Mesenchymal stem cell (in vitro differentiated cells and primary cell): ENCODE measurements around the gene NPS.

Experiments
- DNase-seq: peaks from one replicate; pipeline ENCODE4 v3.0.0-alpha.2; 2013
- H2AFZ ChIP-seq: one replicate; pipeline ENCODE4 v1.6.1; 2013; ENCODE audit warnings: low read depth, mild to moderate bottlenecking, control low read depth, inconsistent platforms, low read length, moderate library complexity
- H2AK5ac ChIP-seq: 2 replicates; pipeline ENCODE4 v1.6.1; 2013; ENCODE audit warnings: low read length, moderate library complexity, mild to moderate bottlenecking, inconsistent platforms; ENCODE audit not compliant: severe bottlenecking
- H2BK120ac ChIP-seq: one replicate; pipeline ENCODE4 v1.6.1; 2013; ENCODE audit warnings: low read depth, mild to moderate bottlenecking, inconsistent platforms, low read length, moderate library complexity
- H2BK12ac ChIP-seq, 2 experiments: one replicate each; pipeline ENCODE4 v1.6.1; 2013; ENCODE audit warnings: inconsistent platforms in 2 of 2, low read length in 2 of 2, mild to moderate bottlenecking in 2 of 2, moderate library complexity in 2 of 2, control low read depth in 1 of 2
- H2BK15ac ChIP-seq: one replicate; pipeline ENCODE4 v1.6.1; 2013; ENCODE audit warnings: mild to moderate bottlenecking, low read depth, inconsistent platforms; ENCODE audit not compliant: poor library complexity, severe bottlenecking
- H2BK5ac ChIP-seq: 2 replicates; pipeline ENCODE4 v1.6.1; 2013; ENCODE audit warnings: low read depth, mild to moderate bottlenecking, low read length, control low read depth, inconsistent platforms; ENCODE audit not compliant: poor library complexity, severe bottlenecking
- H3K14ac ChIP-seq, 2 experiments: one replicate each; pipeline ENCODE4 v1.6.1; 2013; ENCODE audit warnings: inconsistent platforms in 2 of 2, low read length in 2 of 2, control low read depth in 1 of 2, mild to moderate bottlenecking in 1 of 2, moderate library complexity in 1 of 2
- H3K18ac ChIP-seq, 2 experiments: one replicate each; pipeline ENCODE4 v1.6.1; 2013; ENCODE audit warnings: inconsistent platforms in 2 of 2, low read length in 2 of 2, control low read depth in 1 of 2, low read depth in 1 of 2, mild to moderate bottlenecking in 1 of 2
- H3K23ac ChIP-seq, 2 experiments: one replicate each; pipeline ENCODE4 v1.6.1; 2013; ENCODE audit warnings: inconsistent platforms in 2 of 2, low read length in 2 of 2, mild to moderate bottlenecking in 2 of 2, moderate library complexity in 2 of 2, control low read depth in 1 of 2
- H3K27ac ChIP-seq: 2 replicates; pipeline ENCODE4 v1.5.1; 2013; ENCODE audit warnings: mild to moderate bottlenecking, moderate library complexity, low read length, control low read depth, inconsistent platforms; ENCODE audit not compliant: poor library complexity, severe bottlenecking
- H3K27me3 ChIP-seq, 2 experiments: 2 replicates each; pipeline versions ENCODE4 v1.6.1 to v1.7.0; 2013; ENCODE audit warnings: low read length in 2 of 2, mild to moderate bottlenecking in 2 of 2, moderate library complexity in 2 of 2, control low read depth in 1 of 2, inconsistent platforms in 1 of 2; ENCODE audit not compliant: control insufficient read depth in 1 of 2, insufficient read depth in 1 of 2
- H3K36me3 ChIP-seq, 2 experiments: 2 replicates each; pipeline versions ENCODE4 v1.6.1 to v1.7.0; 2013; ENCODE audit warnings: low read length in 2 of 2, control low read depth in 1 of 2, inconsistent platforms in 1 of 2, low read depth in 1 of 2, mild to moderate bottlenecking in 1 of 2; ENCODE audit not compliant: insufficient read depth in 2 of 2, control insufficient read depth in 1 of 2
- H3K4ac ChIP-seq, 2 experiments: one replicate each; pipeline ENCODE4 v1.6.1; 2013; ENCODE audit warnings: inconsistent platforms in 2 of 2, low read length in 2 of 2, mild to moderate bottlenecking in 2 of 2, moderate library complexity in 2 of 2, control low read depth in 1 of 2, low read depth in 1 of 2
- H3K4me1 ChIP-seq: 2 replicates; pipeline ENCODE4 v1.6.1; 2013; ENCODE audit warnings: low read depth, low read length, control low read depth; ENCODE audit not compliant: control insufficient read depth, insufficient read depth
- H3K4me2 ChIP-seq: 2 replicates; pipeline ENCODE4 v1.6.1; 2013; ENCODE audit warnings: low read length, mild to moderate bottlenecking, inconsistent platforms; ENCODE audit not compliant: poor library complexity, severe bottlenecking
- H3K4me3 ChIP-seq, 2 experiments: 2 replicates each; pipeline versions ENCODE4 v1.5.1 to v1.7.0; 2013; ENCODE audit warnings: low read length in 2 of 2, mild to moderate bottlenecking in 2 of 2, control low read depth in 1 of 2, low read depth in 1 of 2; ENCODE audit not compliant: insufficient read depth in 1 of 2
- H3K79me1 ChIP-seq: replicated peaks from 2 replicates; pipeline ENCODE4 v1.6.1; 2013; ENCODE audit warnings: mild to moderate bottlenecking, control low read depth, low read length, inconsistent platforms; ENCODE audit not compliant: poor library complexity, severe bottlenecking
- H3K9ac ChIP-seq: 2 replicates; pipeline ENCODE4 v1.7.0; 2013; ENCODE audit warnings: mild to moderate bottlenecking, low read length, moderate library complexity
- H3K9me3 ChIP-seq: 2 replicates; pipeline ENCODE4 v1.7.0; 2013; ENCODE audit warnings: mild to moderate bottlenecking, low read length; ENCODE audit not compliant: control insufficient read depth
- H4K8ac ChIP-seq: one replicate; pipeline ENCODE4 v1.6.1; 2013; ENCODE audit warnings: inconsistent platforms, mild to moderate bottlenecking, low read length, moderate library complexity
- H4K91ac ChIP-seq: one replicate; pipeline ENCODE4 v1.6.1; 2013; ENCODE audit warnings: mild to moderate bottlenecking, low read length, inconsistent platforms
- WGBS: methylation state at CpG from one replicate; pipeline ENCODE4 v1.1.7; 2013; ENCODE audit warnings: mixed read lengths; 5-methylcytosine and 5-hydroxymethylcytosine counted together

The NPS gene

DNA sequence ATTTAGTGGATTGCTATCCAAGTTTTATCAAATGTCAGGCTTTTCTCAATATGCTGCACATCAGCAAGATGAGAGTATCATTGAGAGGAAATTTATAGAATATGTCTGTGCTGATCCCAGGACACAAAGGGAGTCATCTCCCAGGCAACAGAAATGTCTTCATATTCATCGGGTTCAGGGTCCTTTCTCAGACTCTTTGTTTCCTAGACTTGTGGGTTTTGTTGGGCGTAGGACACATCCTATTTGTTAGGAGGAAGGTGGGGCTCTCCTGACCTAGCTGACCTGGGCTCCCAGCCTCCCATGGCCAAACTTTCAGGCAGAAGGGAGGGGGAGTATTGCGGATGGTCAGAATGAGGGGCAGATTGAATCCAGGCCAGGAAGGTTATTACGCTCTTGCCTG, 22.9 kb upstream of the NPS start:
- no peak overlapping the region for H2AFZ ChIP-seq
- no peak overlapping the region for H3K4ac ChIP-seq
- WGBS = 79% methylated on average over 4 of the region's 4 CpGs
- no peak overlapping the region for H2BK15ac ChIP-seq
- no peaks in the 10 kb centered on the region for H3K9me3 ChIP-seq
- no peak overlapping the region for H3K4me2 ChIP-seq
- H3K79me1 ChIP-seq = no peaks in the 10 kb centered on the region
- no peak overlapping the region for H4K91ac ChIP-seq
- H3K27ac ChIP-seq = no peak overlapping the region
- H2AK5ac ChIP-seq = no peak overlapping the region
- no peak overlapping the region for H2BK120ac ChIP-seq
- H3K9ac ChIP-seq = no peak overlapping the region
- no peak overlapping the region for H2BK5ac ChIP-seq
- H3K4me3 ChIP-seq = no peak overlapping the region
- H3K27me3 ChIP-seq = peaks cover 0 to 10% of the 10 kb centered on the region in 2 experiments
- no peak overlapping the region for H3K18ac ChIP-seq
- H3K36me3 ChIP-seq = no peaks in the 10 kb centered on the region
- H4K8ac ChIP-seq = no peak overlapping the region
- no peak overlapping the region for H3K23ac ChIP-seq
- H3K14ac ChIP-seq = no peak overlapping the region
- no peak for DNase-seq
- no peak overlapping the region for H2BK12ac ChIP-seq
- H3K4me1 ChIP-seq = no peaks in the 10 kb centered on the region

DNA sequence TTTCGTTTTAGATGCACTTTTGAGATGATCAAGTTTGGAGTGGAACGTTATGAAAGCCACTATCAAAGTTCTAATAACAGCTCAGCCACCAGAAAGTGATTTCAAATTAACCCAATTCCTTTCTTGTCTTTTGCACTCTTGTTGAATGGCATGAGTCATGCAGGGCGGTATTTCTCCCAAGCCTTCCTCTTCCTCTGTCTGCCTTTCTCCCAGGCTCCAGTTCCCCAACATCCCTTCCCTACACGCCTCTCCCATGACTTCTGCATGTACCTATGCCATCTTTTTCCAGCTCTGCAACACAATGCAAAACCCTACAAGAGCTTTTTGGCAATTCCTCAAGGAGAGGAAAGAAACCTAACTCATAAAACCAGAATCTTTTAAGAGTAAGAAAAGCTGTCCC, 21.8 kb upstream of the NPS start:
- no peak overlapping the region for H2BK120ac ChIP-seq
- H3K4ac ChIP-seq = no peak overlapping the region
- no peak overlapping the region for H3K4me2 ChIP-seq
- no peak for DNase-seq
- no peaks in the 10 kb centered on the region for H3K36me3 ChIP-seq
- no peak overlapping the region for H3K18ac ChIP-seq
- no peak overlapping the region for H2AFZ ChIP-seq
- H3K4me1 ChIP-seq = no peaks in the 10 kb centered on the region
- H3K27ac ChIP-seq = no peak overlapping the region
- WGBS = 78% methylated on average over 4 of the region's 4 CpGs
- no peak overlapping the region for H2BK5ac ChIP-seq
- H2BK15ac ChIP-seq = no peak overlapping the region
- no peak overlapping the region for H2BK12ac ChIP-seq
- no peak overlapping the region for H4K91ac ChIP-seq
- H3K79me1 ChIP-seq = no peaks in the 10 kb centered on the region
- H3K4me3 ChIP-seq = no peak overlapping the region
- H2AK5ac ChIP-seq = no peak overlapping the region
- no peak overlapping the region for H3K9ac ChIP-seq
- no peak overlapping the region for H3K14ac ChIP-seq
- H4K8ac ChIP-seq = no peak overlapping the region
- H3K23ac ChIP-seq = no peak overlapping the region
- H3K9me3 ChIP-seq = no peaks in the 10 kb centered on the region
- H3K27me3 ChIP-seq = peaks cover 0 to 10% of the 10 kb centered on the region in 2 experiments

GRCh38 chr10:127527891-127528290, 21.2 kb upstream of the NPS start:
- no peak overlapping the region for H2BK5ac ChIP-seq
- no peak overlapping the region for H3K4ac ChIP-seq
- H2BK15ac ChIP-seq = no peak overlapping the region
- H3K4me3 ChIP-seq = no peak overlapping the region
- H4K91ac ChIP-seq = no peak overlapping the region
- no peaks in the 10 kb centered on the region for H3K79me1 ChIP-seq
- H2AK5ac ChIP-seq = no peak overlapping the region
- peaks cover 0 to 10% of the 10 kb centered on the region in 2 experiments for H3K27me3 ChIP-seq
- H3K36me3 ChIP-seq = no peaks in the 10 kb centered on the region
- H3K14ac ChIP-seq = no peak overlapping the region
- no peak for DNase-seq
- no peak overlapping the region for H3K9ac ChIP-seq
- no peak overlapping the region for H3K18ac ChIP-seq
- H3K4me2 ChIP-seq = no peak overlapping the region
- H2BK120ac ChIP-seq = no peak overlapping the region
- no peak overlapping the region for H3K23ac ChIP-seq
- no peak overlapping the region for H2AFZ ChIP-seq
- no peak overlapping the region for H3K27ac ChIP-seq
- H3K9me3 ChIP-seq = no peaks in the 10 kb centered on the region
- no peak overlapping the region for H4K8ac ChIP-seq
- H3K4me1 ChIP-seq = no peaks in the 10 kb centered on the region
- no peak overlapping the region for H2BK12ac ChIP-seq
- WGBS = 65% methylated on average over 8 of the region's 8 CpGs

GRCh38 chr10:127532193-127532592, 16.9 kb upstream of the NPS start:
- Histone ChIP-seq H3K18ac (no peak overlapping the region), H2BK12ac (no peak overlapping the region), H4K8ac (no peak overlapping the region), H3K14ac (no peak overlapping the region), H3K4me3 (no peak overlapping the region), H3K79me1 (no peaks in the 10 kb centered on the region), H2BK120ac (no peak overlapping the region), H3K27me3 (peaks cover 0 to 5% of the 10 kb centered on the region in 2 experiments), H3K23ac (no peak overlapping the region), H3K36me3 (no peaks in the 10 kb centered on the region), H2BK5ac (no peak overlapping the region), H2AFZ (no peak overlapping the region), H2AK5ac (no peak overlapping the region), H2BK15ac (no peak overlapping the region), H3K9ac (no peak overlapping the region), H3K4ac (no peak overlapping the region), H3K27ac (no peak overlapping the region), H3K4me1 (no peaks in the 10 kb centered on the region), H3K4me2 (no peak overlapping the region), H3K9me3 (no peaks in the 10 kb centered on the region), H4K91ac (no peak overlapping the region)
- DNase-seq = no peak
- 81% methylated on average over 6 of the region's 6 CpGs for WGBS
